Activated CD4-positive, alpha-beta T cell treated with anti-CD3 and anti-CD28 coated beads, Interleukin-2, amount 50 U/mL, for 16 hours (primary cell): ENCODE data around the gene KLHDC9.

Experiments used
- DNase-seq: peaks from one replicate; pipeline ENCODE4 v3.0.0-alpha.2; 2020

KLHDC9 gene

GRCh38 chr1:161133220-161133740 lies 35.1 kb downstream of the KLHDC9 start:
- no peak for DNase-seq

- no peak for DNase-seq
Observed at GRCh38 chr1:161137881-161138280, 39.7 kb downstream of the KLHDC9 start.

- DNase-seq: no peak
Observed at GRCh38 chr1:161138431-161138830, 40.3 kb downstream of the KLHDC9 start.

- peak; percentile 37 for DNase-seq
Observed at GRCh38 chr1:161139766-161140165, 41.6 kb downstream of the KLHDC9 start.

GRCh38 chr1:161140755-161141400 lies 42.7 kb downstream of the KLHDC9 start:
- no peak for DNase-seq

GRCh38 chr1:161145832-161146231 lies 47.7 kb downstream of the KLHDC9 start:
- DNase-seq: no peak
